HCT116 (cell line): ENCODE results near the gene METTL13. TPM values are rescaled to one million over a fixed set of nuclear protein-coding genes. Genes with fewer than 3 reads are reported as not detected.

Experiments
- ATAC-seq: fragments of 200-7000 bp; cut with Tn5 transposase; 2 replicates; pipeline ENCODE4 v1.9.1; 2020; ENCODE audit warnings: mild to moderate bottlenecking, moderate library complexity
- BruUV-seq: library from RNA; stranded (reverse); fragments of 400-500 nt; replicated peaks from 2 replicates; lab custom pipeline; 2021; lab: Mats Ljungman, UMichigan
- CTCF ChIA-PET: fragments of 300-600 bp; sonication (Branson Sonifier 250); formaldehyde crosslinking; loops from one replicate; lab custom pipeline; 2021; ENCODE audit warnings: antibody characterized with exemption; lab: Charles Lee
- POLR2A ChIA-PET: fragments of 300-600, 350-600 bp; sonication (Branson Sonifier 250); formaldehyde crosslinking; loops from one replicate; lab custom pipeline; 2021; ENCODE audit warnings: antibody characterized with exemption; lab: Charles Lee
- RAD21 ChIA-PET, 2 experiments: fragments of 300-600 bp; sonication (Branson Sonifier 250); formaldehyde crosslinking; loops; one replicate each; lab custom pipeline; 2023; ENCODE audit warnings: low total read pairs in 2 of 2; ENCODE audit not compliant: uncharacterized antibody in 2 of 2, unreplicated experiment in 2 of 2, low non-redundant PET in 1 of 2; lab: Charles Lee
- DNase-seq: peaks from one replicate; pipeline ENCODE4 v3.0.0-alpha.2; 2010; ENCODE audit warnings: low read depth, low spot score
- H2AFZ ChIP-seq: fragments of 200-600 bp; shearing (Covaris generic), sonication (generic); 2 replicates; pipeline ENCODE4 v1.6.1; 2017; ENCODE audit warnings: low read depth, mixed run types, mixed read lengths, antibody characterized with exemption, low read length; ENCODE audit not compliant: poor library complexity, severe bottlenecking
- H3K27ac ChIP-seq: 2 replicates; pipeline ENCODE4 v1.5.1; 2012; ENCODE audit warnings: low read depth, low read length
- H3K27me3 ChIP-seq: fragments of 200-600 bp; sonication (generic); 2 replicates; pipeline ENCODE4 v1.6.1; 2016; ENCODE audit warnings: mixed run types, low read length, mixed read lengths; ENCODE audit not compliant: insufficient read depth
- H3K36me3 ChIP-seq, 2 experiments: fragments of 200-500 bp in 1 of 2; fragments of 200-600 bp in 1 of 2; sonication (Bioruptor generic) in 1 of 2; sonication (generic) in 1 of 2; 2 replicates each; pipeline versions ENCODE4 v1.5.1 to v1.6.1; 2014 to 2016; ENCODE audit warnings: low read length in 2 of 2, inconsistent platforms in 1 of 2, mixed read lengths in 1 of 2, mixed run types in 1 of 2; ENCODE audit not compliant: insufficient read depth in 2 of 2, control insufficient read depth in 1 of 2
- H3K4me1 ChIP-seq, 2 experiments: fragments of 200-600 bp in 1 of 2; sonication (generic) in 1 of 2; 2 replicates each; pipeline versions ENCODE4 v1.5.1 to v1.6.1; 2012 to 2017; ENCODE audit warnings: low read length in 2 of 2, inconsistent platforms in 1 of 2, mild to moderate bottlenecking in 1 of 2, mixed read lengths in 1 of 2, mixed run types in 1 of 2, moderate library complexity in 1 of 2; ENCODE audit not compliant: insufficient read depth in 2 of 2, control insufficient read depth in 1 of 2
- H3K4me2 ChIP-seq: fragments of 200-600 bp; sonication (generic); 2 replicates; pipeline ENCODE4 v1.6.1; 2017; ENCODE audit warnings: mixed run types, low read length, mixed read lengths
- H3K4me3 ChIP-seq, 2 experiments: fragments of 200-600 bp in 1 of 2; sonication (generic) in 1 of 2; replicated peaks in 1 of 2; 2 replicates each; pipeline ENCODE4 v1.5.1; 2011 to 2016; ENCODE audit warnings: low read length in 2 of 2, control low read depth in 1 of 2, low read depth in 1 of 2, mild to moderate bottlenecking in 1 of 2, mixed read lengths in 1 of 2, mixed run types in 1 of 2
- H3K79me2 ChIP-seq: fragments of 200-600 bp; sonication (generic); 2 replicates; pipeline ENCODE4 v1.6.1; 2017; ENCODE audit warnings: mild to moderate bottlenecking, mixed run types, low read length, moderate library complexity, mixed read lengths; ENCODE audit not compliant: insufficient read depth
- H3K9ac ChIP-seq: fragments of 200-600 bp; sonication (generic); 2 replicates; pipeline ENCODE4 v1.6.1; 2016; ENCODE audit warnings: low read length, mixed read lengths
- H3K9me2 ChIP-seq: fragments of 200-600 bp; sonication (generic), shearing (Covaris generic); 2 replicates; pipeline ENCODE4 v1.6.1; 2017; ENCODE audit warnings: mixed run types, mild to moderate bottlenecking, moderate library complexity; ENCODE audit not compliant: insufficient read depth
- H3K9me3 ChIP-seq, 2 experiments: fragments of 200-500 bp in 1 of 2; fragments of 200-600 bp in 1 of 2; sonication (Bioruptor generic) in 1 of 2; sonication (generic) in 1 of 2; 2 replicates each; pipeline ENCODE4 v1.6.1; 2014 to 2017; ENCODE audit warnings: low read length in 2 of 2, mixed read lengths in 2 of 2, inconsistent platforms in 1 of 2, low read depth in 1 of 2, mild to moderate bottlenecking in 1 of 2, mixed run types in 1 of 2, moderate library complexity in 1 of 2; ENCODE audit not compliant: control insufficient read depth in 1 of 2, insufficient read depth in 1 of 2
- H4K20me1 ChIP-seq: fragments of 200-600 bp; sonication (generic), shearing (Covaris generic); 2 replicates; pipeline ENCODE4 v1.6.1; 2017; ENCODE audit warnings: mixed run types, mild to moderate bottlenecking, moderate library complexity; ENCODE audit not compliant: insufficient read depth
- CBX3 ChIP-seq: IDR thresholded peaks from 2 replicates; pipeline ENCODE4 v1.6.1; 2012; ENCODE audit warnings: low read depth
- EGR1 ChIP-seq: IDR thresholded peaks from 2 replicates; pipeline ENCODE4 v1.6.1; 2012; ENCODE audit warnings: low read depth
- ELF1 ChIP-seq: IDR thresholded peaks from 2 replicates; pipeline ENCODE4 v1.6.1; 2012; ENCODE audit warnings: low read depth, borderline replicate concordance
- EZH2 ChIP-seq: fragments of 200-600 bp; sonication (generic); IDR thresholded peaks from 2 replicates; pipeline ENCODE4 v1.6.1; 2017; ENCODE audit warnings: antibody characterized with exemption, mixed run types
- EZH2phosphoT487 ChIP-seq: fragments of 200-600 bp; IDR thresholded peaks from 2 replicates; pipeline ENCODE4 v1.6.1; 2018; ENCODE audit warnings: antibody characterized with exemption, borderline replicate concordance
- FOSL1 ChIP-seq: IDR thresholded peaks from 2 replicates; pipeline ENCODE4 v1.6.1; 2012; ENCODE audit warnings: low read depth
- POLR2A ChIP-seq: IDR thresholded peaks from 2 replicates; pipeline ENCODE4 v1.7.0; 2011; ENCODE audit warnings: borderline replicate concordance; ENCODE audit not compliant: insufficient read depth, insufficient read length; ENCODE audit errors: extremely low read depth
- POLR2AphosphoS5 ChIP-seq: IDR thresholded peaks from 2 replicates; pipeline ENCODE4 v1.6.1; 2011; ENCODE audit warnings: mild to moderate bottlenecking, low read depth, low read length, moderate library complexity
- SIN3A ChIP-seq: IDR thresholded peaks from 2 replicates; pipeline ENCODE4 v1.6.1; 2012; ENCODE audit warnings: low read depth
- SP1 ChIP-seq: IDR thresholded peaks from 2 replicates; pipeline ENCODE4 v1.6.1; 2012; ENCODE audit warnings: low read depth
- SRF ChIP-seq: IDR thresholded peaks from 2 replicates; pipeline ENCODE4 v1.6.1; 2012; ENCODE audit warnings: low read depth
- TCF7L2 ChIP-seq: IDR thresholded peaks from 2 replicates; pipeline ENCODE4 v1.7.0; 2011; ENCODE audit warnings: borderline replicate concordance, inconsistent platforms; ENCODE audit not compliant: insufficient read depth, insufficient read length; ENCODE audit errors: extremely low read depth
- ZFX ChIP-seq: fragments of 450-650 bp; IDR thresholded peaks from 2 replicates; pipeline ENCODE4 v1.6.1; 2017
- ZNF274 ChIP-seq: fragments of 200-500 bp; sonication (Bioruptor generic); IDR thresholded peaks from 2 replicates; pipeline ENCODE4 v1.6.1; 2014; ENCODE audit warnings: mild to moderate bottlenecking, low read depth, low read length, inconsistent platforms
- intact Hi-C: fragments of 100-400 bp; cut with micrococcal nuclease; formaldehyde crosslinking; loops from 2 replicates; pipeline ENCODE4 v1.10.0; 2022
- total RNA-seq: library from RNA; stranded (reverse); gene quantifications from one replicate; pipeline ENCODE4 v1.2.1, GENCODE V29; 2021; ENCODE audit not compliant: unreplicated experiment
- TF ChIP-seq, protein P1 (sequence below): IDR thresholded peaks from 2 replicates; pipeline ENCODE4 v1.6.1; 2012; ENCODE audit warnings: low read depth
- TF ChIP-seq, protein P2 (sequence below): IDR thresholded peaks from 2 replicates; pipeline ENCODE4 v1.6.1; 2012
- TF ChIP-seq, protein P3 (sequence below): IDR thresholded peaks from 2 replicates; pipeline ENCODE4 v1.6.1; 2011; ENCODE audit warnings: mild to moderate bottlenecking, low read length, moderate library complexity; ENCODE audit not compliant: insufficient replicate concordance; ENCODE audit errors: extremely low read depth
- TF ChIP-seq, protein P4 (sequence below): IDR thresholded peaks from 2 replicates; pipeline ENCODE4 v1.6.1; 2012

Gene METTL13
- total RNA-seq, 1 experiment from 2014 or later: 33.9 TPM

DNA sequence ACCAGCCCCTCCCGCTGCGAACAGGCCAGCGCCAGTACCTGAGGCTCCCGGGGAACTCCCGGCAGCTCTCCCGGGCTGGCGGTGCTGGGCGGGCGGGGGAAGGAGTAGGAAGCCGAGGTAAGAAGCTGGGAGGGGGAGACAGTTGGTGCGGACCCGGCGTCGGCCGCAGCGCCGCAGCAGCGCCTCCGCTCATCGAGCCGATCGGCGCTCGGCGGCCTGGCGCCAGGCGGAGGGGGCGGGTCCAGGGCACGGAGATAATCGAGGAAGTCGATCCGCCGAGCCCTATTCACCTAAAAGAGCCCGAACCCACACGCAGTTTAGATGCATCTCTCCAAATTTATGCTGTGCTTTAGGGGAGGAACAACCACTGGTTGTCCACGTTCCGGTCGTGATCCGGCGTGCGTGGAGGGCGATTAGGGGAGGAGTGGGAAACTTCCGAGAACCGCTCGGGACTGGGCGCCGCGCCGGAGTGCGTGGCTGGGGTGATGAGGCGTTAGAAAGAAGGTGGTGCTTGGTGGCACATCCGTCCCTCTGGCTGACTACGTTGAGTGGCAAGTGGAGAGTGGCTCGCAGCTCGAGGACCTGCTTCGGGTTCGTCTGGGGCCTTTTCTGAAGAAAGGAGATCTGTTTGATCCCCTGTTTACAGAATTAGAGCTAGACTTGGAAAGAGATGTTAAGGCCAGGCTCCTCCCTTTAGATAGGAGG is 39.4 kb upstream of the METTL13 start, which contains the start of gene VAMP4:
TSS of gene VAMP4 (minus strand) at position 194 of the 705 bp plus-strand sequence. CDS start 3,651 bp downstream, outside the sequence.
- H3K9me2 ChIP-seq: no peaks in the 10 kb centered on the region
- H3K9ac ChIP-seq: peak within 1 kb of the TSS; percentile 74
- no TSS peak for BruUV-seq
- no peaks in the 10 kb centered on the region for H4K20me1 ChIP-seq
- POLR2A ChIA-PET: interaction anchor here (0.6 to 0.7 kb wide), 2 partner anchors 9 to 40 kb away, joined by 3 read pairs; partner anchors contain the start of gene METTL13
- H3K4me2 ChIP-seq: peak within 1 kb of the TSS; percentile 92
- H3K9me3 ChIP-seq: no peaks in the 10 kb centered on the region
- ATAC-seq: peak; percentile 93
- no peaks in the 10 kb centered on the region for H3K79me2 ChIP-seq
- H3K4me3 ChIP-seq: peak within 1 kb of the TSS; percentile 87 to 91
- no peaks in the 10 kb centered on the region for H3K36me3 ChIP-seq
- RAD21 ChIA-PET: interaction anchor here in 1 of 2 experiments (1.4 kb wide), 1 partner anchor 98 kb away, joined by 4 read pairs; no protein-coding TSS in a partner anchor
- peak within 1 kb of the TSS; percentile 82 for H3K27ac ChIP-seq
- intact Hi-C loops: loop anchor here (1.0 to 5.0 kb wide), 2 partner anchors 40 to 97 kb away; partner anchors contain the start of gene METTL13
- CTCF ChIA-PET: no interaction called here
- peak within 1 kb of the TSS; percentile 79 for H2AFZ ChIP-seq
- peaks cover 4 to 27% of the 10 kb centered on the region in 2 experiments; a peak in 3 of 4 replicates for H3K4me1 ChIP-seq
- no peaks in the 10 kb centered on the region for H3K27me3 ChIP-seq
- peak; percentile 60 for DNase-seq
- TF ChIP-seq EZH2phosphoT487: no peak
- peak; percentile 81 for TF ChIP-seq POLR2A
- TF ChIP-seq, protein P1, sequence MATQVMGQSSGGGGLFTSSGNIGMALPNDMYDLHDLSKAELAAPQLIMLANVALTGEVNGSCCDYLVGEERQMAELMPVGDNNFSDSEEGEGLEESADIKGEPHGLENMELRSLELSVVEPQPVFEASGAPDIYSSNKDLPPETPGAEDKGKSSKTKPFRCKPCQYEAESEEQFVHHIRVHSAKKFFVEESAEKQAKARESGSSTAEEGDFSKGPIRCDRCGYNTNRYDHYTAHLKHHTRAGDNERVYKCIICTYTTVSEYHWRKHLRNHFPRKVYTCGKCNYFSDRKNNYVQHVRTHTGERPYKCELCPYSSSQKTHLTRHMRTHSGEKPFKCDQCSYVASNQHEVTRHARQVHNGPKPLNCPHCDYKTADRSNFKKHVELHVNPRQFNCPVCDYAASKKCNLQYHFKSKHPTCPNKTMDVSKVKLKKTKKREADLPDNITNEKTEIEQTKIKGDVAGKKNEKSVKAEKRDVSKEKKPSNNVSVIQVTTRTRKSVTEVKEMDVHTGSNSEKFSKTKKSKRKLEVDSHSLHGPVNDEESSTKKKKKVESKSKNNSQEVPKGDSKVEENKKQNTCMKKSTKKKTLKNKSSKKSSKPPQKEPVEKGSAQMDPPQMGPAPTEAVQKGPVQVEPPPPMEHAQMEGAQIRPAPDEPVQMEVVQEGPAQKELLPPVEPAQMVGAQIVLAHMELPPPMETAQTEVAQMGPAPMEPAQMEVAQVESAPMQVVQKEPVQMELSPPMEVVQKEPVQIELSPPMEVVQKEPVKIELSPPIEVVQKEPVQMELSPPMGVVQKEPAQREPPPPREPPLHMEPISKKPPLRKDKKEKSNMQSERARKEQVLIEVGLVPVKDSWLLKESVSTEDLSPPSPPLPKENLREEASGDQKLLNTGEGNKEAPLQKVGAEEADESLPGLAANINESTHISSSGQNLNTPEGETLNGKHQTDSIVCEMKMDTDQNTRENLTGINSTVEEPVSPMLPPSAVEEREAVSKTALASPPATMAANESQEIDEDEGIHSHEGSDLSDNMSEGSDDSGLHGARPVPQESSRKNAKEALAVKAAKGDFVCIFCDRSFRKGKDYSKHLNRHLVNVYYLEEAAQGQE: no peak
- TF ChIP-seq TCF7L2: peak; percentile 31
- no peak for TF ChIP-seq EZH2
- no peak for TF ChIP-seq ZNF274
- TF ChIP-seq POLR2AphosphoS5: peak; percentile 97
- TF ChIP-seq FOSL1: no peak
- TF ChIP-seq, protein P2, sequence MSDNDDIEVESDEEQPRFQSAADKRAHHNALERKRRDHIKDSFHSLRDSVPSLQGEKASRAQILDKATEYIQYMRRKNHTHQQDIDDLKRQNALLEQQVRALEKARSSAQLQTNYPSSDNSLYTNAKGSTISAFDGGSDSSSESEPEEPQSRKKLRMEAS: peak; percentile 64; the same call in 1 of the 2 replicates
- TF ChIP-seq CBX3: 0 out of 2 replicates have a peak, but pooled peaks have one; percentile 69
- TF ChIP-seq EGR1: peak; percentile 61; the same call in 1 of the 2 replicates
- peak; percentile 37; the same call in 1 of the 2 replicates for TF ChIP-seq ELF1
- TF ChIP-seq ZFX: peak; percentile 50
- TF ChIP-seq SRF: peak; percentile 98
- TF ChIP-seq SP1: peak; percentile 89
- TF ChIP-seq, protein P3, sequence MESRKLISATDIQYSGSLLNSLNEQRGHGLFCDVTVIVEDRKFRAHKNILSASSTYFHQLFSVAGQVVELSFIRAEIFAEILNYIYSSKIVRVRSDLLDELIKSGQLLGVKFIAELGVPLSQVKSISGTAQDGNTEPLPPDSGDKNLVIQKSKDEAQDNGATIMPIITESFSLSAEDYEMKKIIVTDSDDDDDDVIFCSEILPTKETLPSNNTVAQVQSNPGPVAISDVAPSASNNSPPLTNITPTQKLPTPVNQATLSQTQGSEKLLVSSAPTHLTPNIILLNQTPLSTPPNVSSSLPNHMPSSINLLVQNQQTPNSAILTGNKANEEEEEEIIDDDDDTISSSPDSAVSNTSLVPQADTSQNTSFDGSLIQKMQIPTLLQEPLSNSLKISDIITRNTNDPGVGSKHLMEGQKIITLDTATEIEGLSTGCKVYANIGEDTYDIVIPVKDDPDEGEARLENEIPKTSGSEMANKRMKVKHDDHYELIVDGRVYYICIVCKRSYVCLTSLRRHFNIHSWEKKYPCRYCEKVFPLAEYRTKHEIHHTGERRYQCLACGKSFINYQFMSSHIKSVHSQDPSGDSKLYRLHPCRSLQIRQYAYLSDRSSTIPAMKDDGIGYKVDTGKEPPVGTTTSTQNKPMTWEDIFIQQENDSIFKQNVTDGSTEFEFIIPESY: no peak
- peak; percentile 65 for TF ChIP-seq SIN3A
- TF ChIP-seq, protein P4, sequence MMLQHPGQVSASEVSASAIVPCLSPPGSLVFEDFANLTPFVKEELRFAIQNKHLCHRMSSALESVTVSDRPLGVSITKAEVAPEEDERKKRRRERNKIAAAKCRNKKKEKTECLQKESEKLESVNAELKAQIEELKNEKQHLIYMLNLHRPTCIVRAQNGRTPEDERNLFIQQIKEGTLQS: no peak
